Measurements from ENCODE around the gene EAPP. TPM values are rescaled to one million over a fixed set of nuclear protein-coding genes. Genes with fewer than 3 reads are reported as not detected.

The EAPP gene
- total RNA-seq, 1 experiment from 2014 or later, result 32.2 TPM

DNA sequence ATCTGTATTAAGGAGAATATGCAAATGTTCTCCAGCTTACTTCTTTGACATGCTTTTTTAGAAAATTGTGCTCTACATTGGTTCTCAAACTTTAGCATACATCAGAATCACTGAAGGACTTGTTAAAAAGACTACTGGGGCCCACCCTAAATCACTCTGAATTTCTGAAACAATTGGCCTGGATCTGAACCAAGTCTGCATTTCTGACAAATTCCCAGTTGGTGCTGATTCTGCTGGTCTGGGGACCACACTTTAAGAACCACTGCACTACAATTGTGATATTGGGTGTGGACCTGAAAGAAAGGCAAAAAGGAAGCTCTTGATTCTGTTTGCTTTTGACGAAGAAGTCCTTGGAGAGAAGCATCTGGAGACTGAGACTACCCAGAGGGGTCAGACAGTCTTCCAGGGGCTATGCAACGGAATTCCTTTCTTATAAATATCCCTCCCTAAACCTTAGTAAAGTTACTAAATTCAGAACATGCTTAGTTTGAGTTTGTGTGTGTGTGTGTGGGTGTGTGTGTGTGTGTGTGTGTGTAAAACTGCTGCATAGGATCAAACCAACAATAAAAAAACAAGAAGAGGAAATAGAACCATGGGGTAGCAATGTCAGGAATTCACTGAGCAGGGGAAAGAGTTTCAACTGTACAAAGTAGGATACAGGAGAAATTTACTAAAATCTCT, 36.8 kb downstream of the EAPP start:
- H3K27ac ChIP-seq (ENCODE audit: low read depth, low read length), result no peak overlapping the region
- no peaks in the 10 kb centered on the region for H3K36me3 ChIP-seq (ENCODE audit: control insufficient read depth in 1 of 2, insufficient read depth in 2 of 2, low read length in 2 of 2)
- no TSS peak for BruUV-seq (replicated peaks)
- intact Hi-C loops (cut with micrococcal nuclease), result no loop called here
- RAD21 ChIA-PET (ENCODE audit: low non-redundant PET in 1 of 2, low total read pairs in 2 of 2, uncharacterized antibody in 2 of 2, unreplicated experiment in 2 of 2), result no interaction called here
- H3K79me2 ChIP-seq (ENCODE audit: insufficient read depth, low read length), result no peaks in the 10 kb centered on the region
- no peak for DNase-seq (ENCODE audit: low read depth, low spot score)
- TF ChIP-seq CBX3 (IDR thresholded peaks at IDR 0.05; ENCODE audit: low read depth) (no peak), EZH2 (IDR thresholded peaks at IDR 0.05) (no peak), SP1 (IDR thresholded peaks at IDR 0.05; ENCODE audit: low read depth) (no peak), EZH2phosphoT487 (IDR thresholded peaks at IDR 0.05; ENCODE audit: borderline replicate concordance) (no peak), POLR2AphosphoS5 (IDR thresholded peaks at IDR 0.05; ENCODE audit: low read depth, low read length) (no peak), CEBPB (IDR thresholded peaks at IDR 0.05; ENCODE audit: low read depth) (no peak)
- TF ChIP-seq, protein P1, sequence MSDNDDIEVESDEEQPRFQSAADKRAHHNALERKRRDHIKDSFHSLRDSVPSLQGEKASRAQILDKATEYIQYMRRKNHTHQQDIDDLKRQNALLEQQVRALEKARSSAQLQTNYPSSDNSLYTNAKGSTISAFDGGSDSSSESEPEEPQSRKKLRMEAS (IDR thresholded peaks at IDR 0.05), result no peak
- TF ChIP-seq, protein P2, sequence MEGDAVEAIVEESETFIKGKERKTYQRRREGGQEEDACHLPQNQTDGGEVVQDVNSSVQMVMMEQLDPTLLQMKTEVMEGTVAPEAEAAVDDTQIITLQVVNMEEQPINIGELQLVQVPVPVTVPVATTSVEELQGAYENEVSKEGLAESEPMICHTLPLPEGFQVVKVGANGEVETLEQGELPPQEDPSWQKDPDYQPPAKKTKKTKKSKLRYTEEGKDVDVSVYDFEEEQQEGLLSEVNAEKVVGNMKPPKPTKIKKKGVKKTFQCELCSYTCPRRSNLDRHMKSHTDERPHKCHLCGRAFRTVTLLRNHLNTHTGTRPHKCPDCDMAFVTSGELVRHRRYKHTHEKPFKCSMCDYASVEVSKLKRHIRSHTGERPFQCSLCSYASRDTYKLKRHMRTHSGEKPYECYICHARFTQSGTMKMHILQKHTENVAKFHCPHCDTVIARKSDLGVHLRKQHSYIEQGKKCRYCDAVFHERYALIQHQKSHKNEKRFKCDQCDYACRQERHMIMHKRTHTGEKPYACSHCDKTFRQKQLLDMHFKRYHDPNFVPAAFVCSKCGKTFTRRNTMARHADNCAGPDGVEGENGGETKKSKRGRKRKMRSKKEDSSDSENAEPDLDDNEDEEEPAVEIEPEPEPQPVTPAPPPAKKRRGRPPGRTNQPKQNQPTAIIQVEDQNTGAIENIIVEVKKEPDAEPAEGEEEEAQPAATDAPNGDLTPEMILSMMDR (IDR thresholded peaks at IDR 0.05 in 2 of 3, conservative IDR thresholded peaks at IDR 0.05 in 1 of 3; ENCODE audit: borderline replicate concordance in 1 of 3, insufficient read depth in 1 of 3, low read depth in 2 of 3, low read length in 2 of 3), result no peak
- no peak overlapping the region for H3K4me3 ChIP-seq (replicated peaks in 1 of 2; ENCODE audit: low read depth in 1 of 2, low read length in 2 of 2)
- no peaks in the 10 kb centered on the region for H4K20me1 ChIP-seq (ENCODE audit: insufficient read depth)
- H3K9ac ChIP-seq (ENCODE audit: low read length), result no peak overlapping the region
- H3K4me1 ChIP-seq (ENCODE audit: control insufficient read depth in 1 of 2, insufficient read depth in 2 of 2, low read length in 2 of 2), result peaks cover 7 to 15% of the 10 kb centered on the region in 2 experiments
- H2AFZ ChIP-seq (ENCODE audit: low read depth, low read length, poor library complexity, severe bottlenecking), result no peak overlapping the region
- no peaks in the 10 kb centered on the region for H3K9me3 ChIP-seq (ENCODE audit: control insufficient read depth in 1 of 2, insufficient read depth in 1 of 2, low read depth in 1 of 2, low read length in 2 of 2)
- POLR2A ChIA-PET, result interaction anchor here (0.8 kb wide), 1 partner anchor 171 kb away, joined by 3 read pairs; no protein-coding TSS in a partner anchor
- no peaks in the 10 kb centered on the region for H3K9me2 ChIP-seq (ENCODE audit: insufficient read depth)
- no peak for ATAC-seq
- no peak overlapping the region for H3K4me2 ChIP-seq (ENCODE audit: low read length)
- H3K27me3 ChIP-seq (ENCODE audit: insufficient read depth, low read length), result no peaks in the 10 kb centered on the region
- CTCF ChIA-PET, result interaction anchor here (1.9 kb wide), 1 partner anchor 171 kb away, joined by 10 read pairs; no protein-coding TSS in a partner anchor
